ENCODE data around the gene TH. TPM values are rescaled to one million over a fixed set of nuclear protein-coding genes. Genes with fewer than 3 reads are reported as not detected.

Gene TH
- polyA plus RNA-seq, 1 donor from 2014 or later, result 3.6 TPM

GRCh38 chr11:2180347-2180746, 8.7 kb upstream of the TH start:
- H4K20me1 ChIP-seq (ENCODE audit: insufficient read depth), result no peaks in the 10 kb centered on the region
- no peak overlapping the region for H3K9ac ChIP-seq (ENCODE audit: low read length)
- H3K36me3 ChIP-seq (ENCODE audit: insufficient read depth, low read length), result no peaks in the 10 kb centered on the region
- TF ChIP-seq, protein P1, sequence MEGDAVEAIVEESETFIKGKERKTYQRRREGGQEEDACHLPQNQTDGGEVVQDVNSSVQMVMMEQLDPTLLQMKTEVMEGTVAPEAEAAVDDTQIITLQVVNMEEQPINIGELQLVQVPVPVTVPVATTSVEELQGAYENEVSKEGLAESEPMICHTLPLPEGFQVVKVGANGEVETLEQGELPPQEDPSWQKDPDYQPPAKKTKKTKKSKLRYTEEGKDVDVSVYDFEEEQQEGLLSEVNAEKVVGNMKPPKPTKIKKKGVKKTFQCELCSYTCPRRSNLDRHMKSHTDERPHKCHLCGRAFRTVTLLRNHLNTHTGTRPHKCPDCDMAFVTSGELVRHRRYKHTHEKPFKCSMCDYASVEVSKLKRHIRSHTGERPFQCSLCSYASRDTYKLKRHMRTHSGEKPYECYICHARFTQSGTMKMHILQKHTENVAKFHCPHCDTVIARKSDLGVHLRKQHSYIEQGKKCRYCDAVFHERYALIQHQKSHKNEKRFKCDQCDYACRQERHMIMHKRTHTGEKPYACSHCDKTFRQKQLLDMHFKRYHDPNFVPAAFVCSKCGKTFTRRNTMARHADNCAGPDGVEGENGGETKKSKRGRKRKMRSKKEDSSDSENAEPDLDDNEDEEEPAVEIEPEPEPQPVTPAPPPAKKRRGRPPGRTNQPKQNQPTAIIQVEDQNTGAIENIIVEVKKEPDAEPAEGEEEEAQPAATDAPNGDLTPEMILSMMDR (IDR thresholded peaks at IDR 0.05; ENCODE audit: poor library complexity, severe bottlenecking), result no peak
- TF ChIP-seq MXI1 (conservative IDR thresholded peaks at IDR 0.05; ENCODE audit: poor library complexity, severe bottlenecking) (no peak), RAD21 (conservative IDR thresholded peaks at IDR 0.05) (no peak), EP300 (conservative IDR thresholded peaks at IDR 0.05; ENCODE audit: poor library complexity, severe bottlenecking) (no peak), SMC3 (conservative IDR thresholded peaks at IDR 0.05; ENCODE audit: poor library complexity) (no peak), EZH2 (IDR thresholded peaks at IDR 0.05; ENCODE audit: borderline replicate concordance, insufficient read depth, low read length, poor library complexity, severe bottlenecking) (no peak), POLR2AphosphoS5 (IDR thresholded peaks at IDR 0.05) (no peak), TAF1 (IDR thresholded peaks at IDR 0.05; ENCODE audit: low read depth) (no peak)
- TF ChIP-seq, protein P2, sequence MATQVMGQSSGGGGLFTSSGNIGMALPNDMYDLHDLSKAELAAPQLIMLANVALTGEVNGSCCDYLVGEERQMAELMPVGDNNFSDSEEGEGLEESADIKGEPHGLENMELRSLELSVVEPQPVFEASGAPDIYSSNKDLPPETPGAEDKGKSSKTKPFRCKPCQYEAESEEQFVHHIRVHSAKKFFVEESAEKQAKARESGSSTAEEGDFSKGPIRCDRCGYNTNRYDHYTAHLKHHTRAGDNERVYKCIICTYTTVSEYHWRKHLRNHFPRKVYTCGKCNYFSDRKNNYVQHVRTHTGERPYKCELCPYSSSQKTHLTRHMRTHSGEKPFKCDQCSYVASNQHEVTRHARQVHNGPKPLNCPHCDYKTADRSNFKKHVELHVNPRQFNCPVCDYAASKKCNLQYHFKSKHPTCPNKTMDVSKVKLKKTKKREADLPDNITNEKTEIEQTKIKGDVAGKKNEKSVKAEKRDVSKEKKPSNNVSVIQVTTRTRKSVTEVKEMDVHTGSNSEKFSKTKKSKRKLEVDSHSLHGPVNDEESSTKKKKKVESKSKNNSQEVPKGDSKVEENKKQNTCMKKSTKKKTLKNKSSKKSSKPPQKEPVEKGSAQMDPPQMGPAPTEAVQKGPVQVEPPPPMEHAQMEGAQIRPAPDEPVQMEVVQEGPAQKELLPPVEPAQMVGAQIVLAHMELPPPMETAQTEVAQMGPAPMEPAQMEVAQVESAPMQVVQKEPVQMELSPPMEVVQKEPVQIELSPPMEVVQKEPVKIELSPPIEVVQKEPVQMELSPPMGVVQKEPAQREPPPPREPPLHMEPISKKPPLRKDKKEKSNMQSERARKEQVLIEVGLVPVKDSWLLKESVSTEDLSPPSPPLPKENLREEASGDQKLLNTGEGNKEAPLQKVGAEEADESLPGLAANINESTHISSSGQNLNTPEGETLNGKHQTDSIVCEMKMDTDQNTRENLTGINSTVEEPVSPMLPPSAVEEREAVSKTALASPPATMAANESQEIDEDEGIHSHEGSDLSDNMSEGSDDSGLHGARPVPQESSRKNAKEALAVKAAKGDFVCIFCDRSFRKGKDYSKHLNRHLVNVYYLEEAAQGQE (IDR thresholded peaks at IDR 0.05; ENCODE audit: borderline replicate concordance), result no peak
- no peak overlapping the region for H3K27ac ChIP-seq (ENCODE audit: low read length)
- H3K79me2 ChIP-seq (replicated peaks; ENCODE audit: insufficient read depth, low read length), result no peaks in the 10 kb centered on the region
- no peaks in the 10 kb centered on the region for H3K9me3 ChIP-seq (ENCODE audit: low read length)
- no peak overlapping the region for H2AFZ ChIP-seq (ENCODE audit: low read depth, low read length)
- H3F3A ChIP-seq (ENCODE audit: insufficient read depth, low read length, poor library complexity, severe bottlenecking), result no peaks in the 10 kb centered on the region
- H3K4me3 ChIP-seq (ENCODE audit: low read length), result no peak overlapping the region
- no peaks in the 10 kb centered on the region for H3K9me2 ChIP-seq (ENCODE audit: insufficient read depth, low read length)
- H3K4me2 ChIP-seq (ENCODE audit: low read length), result no peak overlapping the region
- no peaks in the 10 kb centered on the region for H3K27me3 ChIP-seq (ENCODE audit: insufficient read depth, low read depth, low read length)

DNA sequence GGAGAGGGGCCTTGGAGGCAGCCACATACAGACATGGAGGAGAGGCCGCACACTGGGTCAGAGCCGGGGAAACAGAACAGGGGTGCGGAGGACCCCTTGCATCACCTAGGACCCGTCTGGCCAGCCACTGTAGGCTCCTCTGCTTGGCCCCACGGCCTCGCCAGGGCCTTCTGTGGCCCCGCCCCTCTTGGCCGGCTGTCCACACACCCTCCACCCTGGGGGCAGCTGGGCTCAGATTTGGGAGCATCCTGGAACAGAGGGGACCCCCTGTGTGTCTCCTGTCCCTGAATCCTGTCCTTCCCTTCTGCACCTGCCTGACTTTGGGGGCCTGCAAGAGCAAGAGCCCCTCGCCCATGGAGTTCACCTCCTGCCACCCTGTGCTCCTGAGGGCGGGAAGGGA, 7.9 kb upstream of the TH start:
- H3K9me3 ChIP-seq (ENCODE audit: low read length), result no peaks in the 10 kb centered on the region
- no peaks in the 10 kb centered on the region for H3K36me3 ChIP-seq (ENCODE audit: insufficient read depth, low read length)
- no peaks in the 10 kb centered on the region for H3K27me3 ChIP-seq (ENCODE audit: insufficient read depth, low read depth, low read length)
- no peak overlapping the region for H2AFZ ChIP-seq (ENCODE audit: low read depth, low read length)
- no peak for TF ChIP-seq POLR2AphosphoS5 (IDR thresholded peaks at IDR 0.05)
- TF ChIP-seq, protein P1 (IDR thresholded peaks at IDR 0.05; ENCODE audit: poor library complexity, severe bottlenecking), result no peak
- TF ChIP-seq, protein P2 (IDR thresholded peaks at IDR 0.05; ENCODE audit: borderline replicate concordance), result no peak
- no peak for TF ChIP-seq SMC3 (conservative IDR thresholded peaks at IDR 0.05; ENCODE audit: poor library complexity)
- TF ChIP-seq RAD21 (conservative IDR thresholded peaks at IDR 0.05), result no peak
- no peak for TF ChIP-seq EZH2 (IDR thresholded peaks at IDR 0.05; ENCODE audit: borderline replicate concordance, insufficient read depth, low read length, poor library complexity, severe bottlenecking)
- TF ChIP-seq TAF1 (IDR thresholded peaks at IDR 0.05; ENCODE audit: low read depth), result no peak
- no peak for TF ChIP-seq EP300 (conservative IDR thresholded peaks at IDR 0.05; ENCODE audit: poor library complexity, severe bottlenecking)
- TF ChIP-seq MXI1 (conservative IDR thresholded peaks at IDR 0.05; ENCODE audit: poor library complexity, severe bottlenecking), result no peak
- no peaks in the 10 kb centered on the region for H3K9me2 ChIP-seq (ENCODE audit: insufficient read depth, low read length)
- no peak overlapping the region for H3K4me2 ChIP-seq (ENCODE audit: low read length)
- H3K79me2 ChIP-seq (replicated peaks; ENCODE audit: insufficient read depth, low read length), result no peaks in the 10 kb centered on the region
- H3K9ac ChIP-seq (ENCODE audit: low read length), result no peak overlapping the region
- H3F3A ChIP-seq (ENCODE audit: insufficient read depth, low read length, poor library complexity, severe bottlenecking), result no peaks in the 10 kb centered on the region
- no peaks in the 10 kb centered on the region for H4K20me1 ChIP-seq (ENCODE audit: insufficient read depth)
- H3K4me3 ChIP-seq (ENCODE audit: low read length), result no peak overlapping the region
- no peak overlapping the region for H3K27ac ChIP-seq (ENCODE audit: low read length)
